ENCODE measurements around the gene SLC44A2. TPM values are rescaled to one million over a fixed set of nuclear protein-coding genes. Genes with fewer than 3 reads are reported as not detected.

The SLC44A2 gene
- total and polyA plus RNA-seq, 2 of the 13 experiments (the other 11 are each of a cell fraction or from before 2014, with no cell fraction given): 2.4 to 5.6 TPM

- TF ChIP-seq, protein P1, sequence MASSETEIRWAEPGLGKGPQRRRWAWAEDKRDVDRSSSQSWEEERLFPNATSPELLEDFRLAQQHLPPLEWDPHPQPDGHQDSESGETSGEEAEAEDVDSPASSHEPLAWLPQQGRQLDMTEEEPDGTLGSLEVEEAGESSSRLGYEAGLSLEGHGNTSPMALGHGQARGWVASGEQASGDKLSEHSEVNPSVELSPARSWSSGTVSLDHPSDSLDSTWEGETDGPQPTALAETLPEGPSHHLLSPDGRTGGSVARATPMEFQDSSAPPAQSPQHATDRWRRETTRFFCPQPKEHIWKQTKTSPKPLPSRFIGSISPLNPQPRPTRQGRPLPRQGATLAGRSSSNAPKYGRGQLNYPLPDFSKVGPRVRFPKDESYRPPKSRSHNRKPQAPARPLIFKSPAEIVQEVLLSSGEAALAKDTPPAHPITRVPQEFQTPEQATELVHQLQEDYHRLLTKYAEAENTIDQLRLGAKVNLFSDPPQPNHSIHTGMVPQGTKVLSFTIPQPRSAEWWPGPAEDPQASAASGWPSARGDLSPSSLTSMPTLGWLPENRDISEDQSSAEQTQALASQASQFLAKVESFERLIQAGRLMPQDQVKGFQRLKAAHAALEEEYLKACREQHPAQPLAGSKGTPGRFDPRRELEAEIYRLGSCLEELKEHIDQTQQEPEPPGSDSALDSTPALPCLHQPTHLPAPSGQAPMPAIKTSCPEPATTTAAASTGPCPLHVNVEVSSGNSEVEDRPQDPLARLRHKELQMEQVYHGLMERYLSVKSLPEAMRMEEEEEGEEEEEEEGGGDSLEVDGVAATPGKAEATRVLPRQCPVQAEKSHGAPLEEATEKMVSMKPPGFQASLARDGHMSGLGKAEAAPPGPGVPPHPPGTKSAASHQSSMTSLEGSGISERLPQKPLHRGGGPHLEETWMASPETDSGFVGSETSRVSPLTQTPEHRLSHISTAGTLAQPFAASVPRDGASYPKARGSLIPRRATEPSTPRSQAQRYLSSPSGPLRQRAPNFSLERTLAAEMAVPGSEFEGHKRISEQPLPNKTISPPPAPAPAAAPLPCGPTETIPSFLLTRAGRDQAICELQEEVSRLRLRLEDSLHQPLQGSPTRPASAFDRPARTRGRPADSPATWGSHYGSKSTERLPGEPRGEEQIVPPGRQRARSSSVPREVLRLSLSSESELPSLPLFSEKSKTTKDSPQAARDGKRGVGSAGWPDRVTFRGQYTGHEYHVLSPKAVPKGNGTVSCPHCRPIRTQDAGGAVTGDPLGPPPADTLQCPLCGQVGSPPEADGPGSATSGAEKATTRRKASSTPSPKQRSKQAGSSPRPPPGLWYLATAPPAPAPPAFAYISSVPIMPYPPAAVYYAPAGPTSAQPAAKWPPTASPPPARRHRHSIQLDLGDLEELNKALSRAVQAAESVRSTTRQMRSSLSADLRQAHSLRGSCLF (CRISPR knock-in tag; IDR thresholded peaks at IDR 0.05; ENCODE audit: borderline replicate concordance): no peak
- TF ChIP-seq RERE (CRISPR knock-in tag; IDR thresholded peaks at IDR 0.05; ENCODE audit: low read depth) (no peak), ZNF772 (CRISPR knock-in tag; IDR thresholded peaks at IDR 0.05) (peak; percentile 52; the same call in 1 of the 2 replicates), FOXJ3 (CRISPR knock-in tag; IDR thresholded peaks at IDR 0.05; ENCODE audit: borderline replicate concordance) (no peak), KLF9 (CRISPR knock-in tag; IDR thresholded peaks at IDR 0.05; ENCODE audit: low read depth) (no peak), ATF1 (CRISPR knock-in tag; IDR thresholded peaks at IDR 0.05) (no peak), ZBTB38 (CRISPR knock-in tag; IDR thresholded peaks at IDR 0.05) (no peak), TP53 (CRISPR knock-in tag; conservative IDR thresholded peaks at IDR 0.05) (no peak), ZNF564 (CRISPR knock-in tag; IDR thresholded peaks at IDR 0.05) (no peak), ZNF121 (CRISPR knock-in tag; IDR thresholded peaks at IDR 0.05) (no peak), POGK (CRISPR knock-in tag; conservative IDR thresholded peaks at IDR 0.05) (no peak), ZNF597 (CRISPR knock-in tag; IDR thresholded peaks at IDR 0.05) (no peak), ZFX (CRISPR knock-in tag; IDR thresholded peaks at IDR 0.05; ENCODE audit: low read depth) (peak; percentile 53; the same call in 1 of the 2 replicates), GABPA (IDR thresholded peaks at IDR 0.05; ENCODE audit: low read depth, low read length) (no peak), GABPA (CRISPR knock-in tag; IDR thresholded peaks at IDR 0.05; ENCODE audit: low read depth) (no peak)
- TF ChIP-seq, protein P2, sequence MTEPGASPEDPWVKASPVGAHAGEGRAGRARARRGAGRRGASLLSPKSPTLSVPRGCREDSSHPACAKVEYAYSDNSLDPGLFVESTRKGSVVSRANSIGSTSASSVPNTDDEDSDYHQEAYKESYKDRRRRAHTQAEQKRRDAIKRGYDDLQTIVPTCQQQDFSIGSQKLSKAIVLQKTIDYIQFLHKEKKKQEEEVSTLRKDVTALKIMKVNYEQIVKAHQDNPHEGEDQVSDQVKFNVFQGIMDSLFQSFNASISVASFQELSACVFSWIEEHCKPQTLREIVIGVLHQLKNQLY (CRISPR knock-in tag; IDR thresholded peaks at IDR 0.05): no peak
Measured at GRCh38 chr19:10644260-10645007, 19.1 kb downstream of the SLC44A2 start (continued).

Measured in HepG2 (cell line).